ENCODE data around the gene SREBF2.

DNA sequence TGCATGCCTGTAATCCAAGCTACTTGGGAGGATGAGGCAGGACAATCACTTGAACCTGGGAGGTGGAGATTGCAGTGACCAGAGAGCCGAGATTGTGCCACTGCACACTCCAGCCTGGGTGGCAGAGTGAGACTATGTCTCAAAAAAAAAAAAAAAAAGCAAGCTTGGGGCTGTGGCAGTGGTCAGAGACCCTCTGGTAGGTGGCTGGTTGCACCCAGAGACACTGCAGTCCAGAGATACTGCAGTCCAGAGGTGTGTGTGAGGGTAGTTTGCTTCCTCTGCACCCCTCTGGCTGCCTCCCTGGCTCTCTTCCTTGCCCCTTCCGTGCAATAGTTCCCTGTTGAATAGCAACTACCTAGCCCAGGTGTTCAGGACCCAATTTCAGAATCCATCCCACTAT, 34.2 kb upstream of the SREBF2 start:
- TF ChIP-seq, protein P1, sequence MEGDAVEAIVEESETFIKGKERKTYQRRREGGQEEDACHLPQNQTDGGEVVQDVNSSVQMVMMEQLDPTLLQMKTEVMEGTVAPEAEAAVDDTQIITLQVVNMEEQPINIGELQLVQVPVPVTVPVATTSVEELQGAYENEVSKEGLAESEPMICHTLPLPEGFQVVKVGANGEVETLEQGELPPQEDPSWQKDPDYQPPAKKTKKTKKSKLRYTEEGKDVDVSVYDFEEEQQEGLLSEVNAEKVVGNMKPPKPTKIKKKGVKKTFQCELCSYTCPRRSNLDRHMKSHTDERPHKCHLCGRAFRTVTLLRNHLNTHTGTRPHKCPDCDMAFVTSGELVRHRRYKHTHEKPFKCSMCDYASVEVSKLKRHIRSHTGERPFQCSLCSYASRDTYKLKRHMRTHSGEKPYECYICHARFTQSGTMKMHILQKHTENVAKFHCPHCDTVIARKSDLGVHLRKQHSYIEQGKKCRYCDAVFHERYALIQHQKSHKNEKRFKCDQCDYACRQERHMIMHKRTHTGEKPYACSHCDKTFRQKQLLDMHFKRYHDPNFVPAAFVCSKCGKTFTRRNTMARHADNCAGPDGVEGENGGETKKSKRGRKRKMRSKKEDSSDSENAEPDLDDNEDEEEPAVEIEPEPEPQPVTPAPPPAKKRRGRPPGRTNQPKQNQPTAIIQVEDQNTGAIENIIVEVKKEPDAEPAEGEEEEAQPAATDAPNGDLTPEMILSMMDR (conservative IDR thresholded peaks at IDR 0.05; ENCODE audit: low read length): no peak
- no peak for TF ChIP-seq EZH2phosphoT487 (IDR thresholded peaks at IDR 0.05; ENCODE audit: borderline replicate concordance)

Data from Loucy (cell line).